Measurements from ENCODE around the gene POLR1A. TPM values are rescaled to one million over a fixed set of nuclear protein-coding genes. Genes with fewer than 3 reads are reported as not detected.
A peak's percentile ranks its signal among the peaks of the same experiment; 100 is the strongest.

POLR1A gene
- total RNA-seq, 1 experiment from 2014 or later, result 47.5 TPM

DNA sequence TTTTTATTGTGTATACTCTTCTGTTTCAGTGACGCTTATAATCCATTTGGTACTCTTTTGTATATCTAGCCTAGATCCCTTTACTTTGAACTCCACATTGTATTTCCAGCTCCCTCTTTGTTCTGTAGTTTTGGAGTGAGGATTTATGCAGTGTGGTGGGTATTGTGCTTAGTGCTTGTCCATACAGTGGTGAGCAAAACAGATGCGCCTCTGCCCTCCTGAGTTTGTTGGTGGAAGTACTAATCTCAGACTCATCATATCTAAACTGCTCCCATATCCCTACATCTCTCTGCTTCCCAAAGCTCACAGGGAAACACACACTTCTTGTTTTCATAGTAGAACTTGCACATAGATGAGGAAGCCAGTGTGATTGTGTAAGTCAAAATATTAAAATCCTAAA lies 12.4 kb upstream of the POLR1A start (continued):
- TF ChIP-seq ZNF425 (CRISPR knock-in tag; conservative IDR thresholded peaks at IDR 0.05) (no peak), FOXP1 (CRISPR knock-in tag; IDR thresholded peaks at IDR 0.05; ENCODE audit: borderline replicate concordance) (no peak), KAT7 (CRISPR knock-in tag; IDR thresholded peaks at IDR 0.05; ENCODE audit: borderline replicate concordance) (no peak), CREM (CRISPR knock-in tag; IDR thresholded peaks at IDR 0.05) (no peak), RORB (CRISPR knock-in tag; IDR thresholded peaks at IDR 0.05) (no peak), CBFB (CRISPR knock-in tag; IDR thresholded peaks at IDR 0.05; ENCODE audit: low read depth) (no peak), ZNF121 (CRISPR knock-in tag; IDR thresholded peaks at IDR 0.05) (no peak)
- TF ChIP-seq, protein P1, sequence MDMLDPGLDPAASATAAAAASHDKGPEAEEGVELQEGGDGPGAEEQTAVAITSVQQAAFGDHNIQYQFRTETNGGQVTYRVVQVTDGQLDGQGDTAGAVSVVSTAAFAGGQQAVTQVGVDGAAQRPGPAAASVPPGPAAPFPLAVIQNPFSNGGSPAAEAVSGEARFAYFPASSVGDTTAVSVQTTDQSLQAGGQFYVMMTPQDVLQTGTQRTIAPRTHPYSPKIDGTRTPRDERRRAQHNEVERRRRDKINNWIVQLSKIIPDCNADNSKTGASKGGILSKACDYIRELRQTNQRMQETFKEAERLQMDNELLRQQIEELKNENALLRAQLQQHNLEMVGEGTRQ (CRISPR knock-in tag; IDR thresholded peaks at IDR 0.05), result no peak

GRCh38 chr2:86107031-86107430 lies 1.3 kb upstream of the POLR1A start:
- H3K36me3 Mint-ChIP-seq, result peaks cover 59% of the 10 kb centered on the region
- ATAC-seq, result no peak
- H3K27ac Mint-ChIP-seq, result peak overlapping the region; percentile 100
- POLR2A ChIA-PET, result no interaction called here
- TF ChIP-seq SMAD4 (CRISPR knock-in tag; IDR thresholded peaks at IDR 0.05) (no peak), CREM (CRISPR knock-in tag; IDR thresholded peaks at IDR 0.05) (no peak), AFF4 (CRISPR knock-in tag; IDR thresholded peaks at IDR 0.05; ENCODE audit: borderline replicate concordance) (no peak), GABPB1 (CRISPR knock-in tag; IDR thresholded peaks at IDR 0.05) (0 out of 2 replicates have a peak, but pooled peaks have one; percentile 27)
- CTCF ChIA-PET, result interaction anchor here (3.9 kb wide), 1 partner anchor 19 kb away, joined by 24 read pairs; no protein-coding TSS in a partner anchor
- H3K27me3 Mint-ChIP-seq (ENCODE audit: low read depth), result no peaks in the 10 kb centered on the region
- peaks cover 25% of the 10 kb centered on the region for H3K4me1 Mint-ChIP-seq
- DNase-seq (ENCODE audit: low spot score), result no peak
- H3K4me3 Mint-ChIP-seq, result peak overlapping the region; percentile 97
- no peaks in the 10 kb centered on the region for H3K9me3 Mint-ChIP-seq

DNA sequence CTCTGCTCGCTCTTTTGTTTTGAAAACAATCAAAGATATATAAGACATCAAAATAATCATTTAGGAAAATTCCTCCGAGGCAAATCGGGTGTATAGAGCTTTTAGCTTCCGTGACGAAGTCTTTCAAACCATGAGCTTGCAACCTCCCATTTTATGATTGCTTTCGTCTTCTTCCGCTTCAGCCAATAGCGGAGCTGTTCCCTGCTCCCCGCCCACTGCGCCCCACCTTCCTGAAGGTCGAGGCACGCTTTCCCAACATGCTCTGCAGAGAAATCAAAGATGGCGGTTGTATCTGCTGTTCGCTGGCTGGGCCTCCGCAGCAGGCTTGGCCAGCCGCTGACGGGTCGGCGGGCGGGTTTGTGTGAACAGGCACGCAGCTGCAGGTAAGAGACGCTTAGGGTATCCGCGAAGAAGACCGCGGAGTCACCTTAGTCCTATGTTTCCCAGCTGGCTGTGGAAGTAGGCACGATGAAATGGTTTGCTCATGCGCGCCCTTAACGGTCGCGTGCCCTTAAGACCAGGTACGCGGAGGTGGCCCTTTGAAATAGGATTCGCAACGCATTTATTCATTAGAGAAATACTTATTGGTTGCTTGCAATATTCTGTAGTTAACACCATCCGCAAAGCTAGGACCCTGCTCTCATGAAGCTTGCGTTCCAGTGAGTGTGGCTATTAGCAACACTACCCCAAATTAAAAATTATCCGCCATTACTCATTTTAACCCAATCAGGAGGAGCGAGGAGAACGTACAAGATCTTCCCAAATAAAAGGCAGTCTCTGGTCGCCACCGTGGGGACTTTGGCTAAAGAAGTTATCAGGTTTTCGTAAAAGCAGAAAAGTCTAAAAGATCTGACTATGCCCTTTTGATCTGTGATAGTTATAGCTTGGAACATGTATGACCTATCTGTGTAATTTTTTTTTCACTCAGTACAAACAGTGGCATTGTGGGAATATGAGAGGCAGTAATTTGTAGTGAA lies 571 bp upstream of the POLR1A start, which contains the start of gene PTCD3:
TSS of gene PTCD3 (plus strand) at position 267 of the 977 bp plus-strand sequence. CDS start at position 280, 13 bp downstream.
- CTCF ChIA-PET, result interaction anchor here (0.6 to 3.9 kb wide), 9 partner anchors 8 to 469 kb away, joined by 3 to 24 read pairs (median 4); partner anchors contain the start of gene ST3GAL5
- Mint-ChIP-seq H3K36me3 (peaks cover 55% of the 10 kb centered on the region), H3K4me1 (peaks cover 25% of the 10 kb centered on the region), H3K27ac (peak within 1 kb of the TSS; percentile 100), H3K27me3 (ENCODE audit: low read depth) (no peaks in the 10 kb centered on the region), H3K4me3 (peak within 1 kb of the TSS; percentile 97), H3K9me3 (no peaks in the 10 kb centered on the region)
- POLR2A ChIA-PET, result interaction anchor here (0.6 to 1.9 kb wide), 6 partner anchors 8 to 490 kb away, joined by 3 to 7 read pairs (median 4); partner anchors contain the start of gene IMMT
- ATAC-seq (peak; percentile 88), DNase-seq (ENCODE audit: low spot score) (peak; percentile 94)
- TF ChIP-seq NFE2L1 (CRISPR knock-in tag; IDR thresholded peaks at IDR 0.05) (no peak), TEAD4 (CRISPR knock-in tag; IDR thresholded peaks at IDR 0.05) (0 out of 2 replicates have a peak, but pooled peaks have one; percentile 35), FOXK1 (CRISPR knock-in tag; IDR thresholded peaks at IDR 0.05) (peak; percentile 64; the same call in 1 of the 2 replicates), GTF2I (CRISPR knock-in tag; conservative IDR thresholded peaks at IDR 0.05) (no peak), ARID4B (CRISPR knock-in tag; IDR thresholded peaks at IDR 0.05; ENCODE audit: borderline replicate concordance) (peak; percentile 61; the same call in 1 of the 2 replicates), ESRRA (CRISPR knock-in tag; IDR thresholded peaks at IDR 0.05; ENCODE audit: borderline replicate concordance) (0 out of 2 replicates have a peak, but pooled peaks have one; percentile 48), ETV6 (CRISPR knock-in tag; IDR thresholded peaks at IDR 0.05) (peak; percentile 61)
- TF ChIP-seq, protein P2, sequence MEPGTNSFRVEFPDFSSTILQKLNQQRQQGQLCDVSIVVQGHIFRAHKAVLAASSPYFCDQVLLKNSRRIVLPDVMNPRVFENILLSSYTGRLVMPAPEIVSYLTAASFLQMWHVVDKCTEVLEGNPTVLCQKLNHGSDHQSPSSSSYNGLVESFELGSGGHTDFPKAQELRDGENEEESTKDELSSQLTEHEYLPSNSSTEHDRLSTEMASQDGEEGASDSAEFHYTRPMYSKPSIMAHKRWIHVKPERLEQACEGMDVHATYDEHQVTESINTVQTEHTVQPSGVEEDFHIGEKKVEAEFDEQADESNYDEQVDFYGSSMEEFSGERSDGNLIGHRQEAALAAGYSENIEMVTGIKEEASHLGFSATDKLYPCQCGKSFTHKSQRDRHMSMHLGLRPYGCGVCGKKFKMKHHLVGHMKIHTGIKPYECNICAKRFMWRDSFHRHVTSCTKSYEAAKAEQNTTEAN (CRISPR knock-in tag; IDR thresholded peaks at IDR 0.05), result no peak
